Endothelial cell of umbilical vein (primary cell): Measurements from ENCODE around the gene BRD1.

ENCODE experiments used
- EZH2 ChIP-seq: IDR thresholded peaks from 2 replicates; pipeline ENCODE4 v1.6.1; 2012; ENCODE audit warnings: borderline replicate concordance, low read depth, mild to moderate bottlenecking, moderate library complexity, low read length, inconsistent platforms; ENCODE audit not compliant: severe bottlenecking
- JUN ChIP-seq: IDR thresholded peaks from 2 replicates; pipeline ENCODE4 v1.6.1; 2011; ENCODE audit warnings: borderline replicate concordance, low read depth; ENCODE audit not compliant: insufficient read length, insufficient read depth
- MYC ChIP-seq: IDR thresholded peaks from one replicate; pipeline ENCODE4 v1.6.1; 2011; ENCODE audit warnings: mild to moderate bottlenecking, low read depth, low read length
- POLR2A ChIP-seq: IDR thresholded peaks from 2 replicates; pipeline ENCODE4 v1.6.1; 2012; ENCODE audit warnings: low read depth, mild to moderate bottlenecking, control low read depth, low read length
- TF ChIP-seq, protein P1 (sequence below), 2 donors: IDR thresholded peaks; 1 replicate in 1 of 2; 2 replicates in 1 of 2; pipeline ENCODE4 v1.5.1; 2011; ENCODE audit warnings: low read length in 2 of 2, mild to moderate bottlenecking in 2 of 2, moderate library complexity in 2 of 2, control low read depth in 1 of 2, inconsistent platforms in 1 of 2, low read depth in 1 of 2; ENCODE audit not compliant: insufficient read depth in 1 of 2; ENCODE audit errors: extremely low read depth in 1 of 2

DNA sequence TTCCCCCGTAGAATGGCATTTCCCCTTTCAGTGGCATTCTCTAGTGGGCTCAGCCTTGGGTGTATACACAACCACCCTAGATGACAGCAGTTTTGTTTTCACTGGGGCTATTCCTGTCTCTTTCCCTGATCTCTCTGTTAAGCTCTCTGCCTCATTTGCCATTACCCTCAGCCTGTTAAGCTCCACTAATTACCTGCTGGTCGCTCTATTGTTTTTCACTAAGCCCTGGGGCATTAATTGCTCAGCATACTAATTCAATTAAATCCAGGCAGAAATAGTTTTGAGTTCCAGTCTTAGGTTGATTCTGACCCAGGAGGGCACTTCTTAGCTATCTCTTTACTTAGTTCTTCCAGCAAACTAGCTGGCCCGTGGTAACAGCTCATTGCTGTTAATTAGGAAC lies 80.0 kb downstream of the BRD1 start:
- TF ChIP-seq JUN (no peak), EZH2 (no peak), MYC (no peak), POLR2A (no peak)
- TF ChIP-seq, protein P1, sequence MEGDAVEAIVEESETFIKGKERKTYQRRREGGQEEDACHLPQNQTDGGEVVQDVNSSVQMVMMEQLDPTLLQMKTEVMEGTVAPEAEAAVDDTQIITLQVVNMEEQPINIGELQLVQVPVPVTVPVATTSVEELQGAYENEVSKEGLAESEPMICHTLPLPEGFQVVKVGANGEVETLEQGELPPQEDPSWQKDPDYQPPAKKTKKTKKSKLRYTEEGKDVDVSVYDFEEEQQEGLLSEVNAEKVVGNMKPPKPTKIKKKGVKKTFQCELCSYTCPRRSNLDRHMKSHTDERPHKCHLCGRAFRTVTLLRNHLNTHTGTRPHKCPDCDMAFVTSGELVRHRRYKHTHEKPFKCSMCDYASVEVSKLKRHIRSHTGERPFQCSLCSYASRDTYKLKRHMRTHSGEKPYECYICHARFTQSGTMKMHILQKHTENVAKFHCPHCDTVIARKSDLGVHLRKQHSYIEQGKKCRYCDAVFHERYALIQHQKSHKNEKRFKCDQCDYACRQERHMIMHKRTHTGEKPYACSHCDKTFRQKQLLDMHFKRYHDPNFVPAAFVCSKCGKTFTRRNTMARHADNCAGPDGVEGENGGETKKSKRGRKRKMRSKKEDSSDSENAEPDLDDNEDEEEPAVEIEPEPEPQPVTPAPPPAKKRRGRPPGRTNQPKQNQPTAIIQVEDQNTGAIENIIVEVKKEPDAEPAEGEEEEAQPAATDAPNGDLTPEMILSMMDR (IDR thresholded peaks at IDR 0.05; ENCODE audit: extremely low read depth in 1 of 2, insufficient read depth in 1 of 2, low read depth in 1 of 2, low read length in 2 of 2), result no peak
